ENCODE data around the gene CDH4.

Gene CDH4

DNA sequence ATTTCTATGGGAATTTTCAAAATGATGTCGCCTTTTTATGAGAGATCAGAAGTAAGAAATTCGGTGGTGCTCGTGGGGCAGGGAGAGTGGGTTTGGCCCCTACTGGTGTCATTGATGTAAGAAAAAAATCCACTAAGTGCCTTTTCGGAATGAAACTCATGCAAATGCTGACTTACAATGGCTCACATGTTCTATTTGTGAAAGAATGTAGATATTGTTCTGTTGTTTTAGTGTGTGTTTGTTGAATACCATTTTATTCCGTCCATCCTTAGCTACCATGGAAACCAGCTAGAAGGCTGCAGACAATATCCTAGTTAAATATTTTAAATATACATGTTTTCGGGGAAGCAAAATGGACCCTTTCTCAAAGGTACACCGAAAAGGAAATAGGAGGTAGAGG is 508.7 kb downstream of the CDH4 start:
- DNase-seq = no peak

GRCh38 chr20:61761453-61762166 is 509.5 kb downstream of the CDH4 start:
- DNase-seq = no peak

DNA sequence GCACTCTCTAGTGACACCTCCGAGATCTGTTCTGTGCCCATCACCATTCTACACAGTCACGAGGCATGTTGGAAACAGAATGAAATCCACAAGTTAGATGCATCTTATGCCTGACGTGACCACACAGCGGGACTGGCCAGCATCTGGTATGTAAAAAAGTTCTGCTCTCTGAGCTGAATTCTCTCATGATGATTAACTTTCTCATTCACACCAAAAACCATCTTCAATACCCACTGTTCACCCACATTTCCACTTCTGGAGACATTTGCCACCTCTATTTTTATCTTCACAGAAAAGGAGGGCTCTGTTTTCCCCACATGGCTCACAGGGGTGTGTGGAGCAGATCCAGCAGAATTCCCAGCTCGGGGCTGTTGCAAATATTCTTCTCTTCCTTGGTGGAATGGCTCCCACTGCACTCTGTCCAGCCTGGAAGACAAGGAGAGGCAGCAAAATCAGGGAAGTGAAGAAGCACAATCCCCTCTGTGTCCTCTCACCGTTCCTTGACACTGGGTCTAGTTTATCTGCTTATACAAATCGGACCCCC is 510.2 kb downstream of the CDH4 start:
- DNase-seq = no peak

DNA sequence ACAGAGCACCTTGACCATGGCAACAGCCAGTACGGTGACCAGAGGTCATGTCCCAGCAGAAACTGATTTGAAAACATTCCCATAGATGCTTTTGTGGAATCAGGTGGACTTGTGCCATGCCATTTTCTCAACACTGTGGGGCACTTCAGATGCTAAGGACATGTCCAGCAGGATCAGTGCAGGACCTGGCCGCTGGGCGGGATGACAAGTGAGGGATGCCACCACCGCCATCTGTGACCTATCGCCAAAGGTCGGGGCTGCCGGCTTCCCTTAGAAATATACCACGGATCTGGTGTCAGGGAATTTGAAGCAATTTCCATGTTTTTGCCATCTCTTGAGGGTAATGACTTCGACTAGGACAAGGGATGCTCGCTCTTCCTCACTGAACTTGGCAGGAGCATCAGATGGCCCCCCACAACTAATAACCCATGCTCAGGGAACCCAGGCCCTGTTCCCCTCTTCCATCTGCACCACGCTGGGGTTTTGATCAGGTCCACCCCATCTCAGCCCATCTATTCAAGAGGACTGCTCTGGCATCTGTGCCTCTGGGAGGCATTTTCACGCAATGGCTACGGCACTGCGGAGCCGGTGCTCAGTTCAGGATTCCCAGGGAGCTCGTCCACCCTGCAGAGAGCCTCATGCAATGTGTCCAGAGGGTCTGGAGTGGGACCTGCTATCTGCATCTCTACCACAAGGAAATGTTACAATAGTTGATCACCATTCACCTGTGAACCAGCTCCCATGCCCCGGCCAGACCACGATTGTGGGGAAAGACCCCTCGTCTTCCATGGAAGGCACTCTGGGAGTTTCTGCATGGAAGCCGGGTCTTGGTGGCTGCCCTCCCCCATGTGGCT is 511.1 kb downstream of the CDH4 start:
- no peak for DNase-seq

DNA sequence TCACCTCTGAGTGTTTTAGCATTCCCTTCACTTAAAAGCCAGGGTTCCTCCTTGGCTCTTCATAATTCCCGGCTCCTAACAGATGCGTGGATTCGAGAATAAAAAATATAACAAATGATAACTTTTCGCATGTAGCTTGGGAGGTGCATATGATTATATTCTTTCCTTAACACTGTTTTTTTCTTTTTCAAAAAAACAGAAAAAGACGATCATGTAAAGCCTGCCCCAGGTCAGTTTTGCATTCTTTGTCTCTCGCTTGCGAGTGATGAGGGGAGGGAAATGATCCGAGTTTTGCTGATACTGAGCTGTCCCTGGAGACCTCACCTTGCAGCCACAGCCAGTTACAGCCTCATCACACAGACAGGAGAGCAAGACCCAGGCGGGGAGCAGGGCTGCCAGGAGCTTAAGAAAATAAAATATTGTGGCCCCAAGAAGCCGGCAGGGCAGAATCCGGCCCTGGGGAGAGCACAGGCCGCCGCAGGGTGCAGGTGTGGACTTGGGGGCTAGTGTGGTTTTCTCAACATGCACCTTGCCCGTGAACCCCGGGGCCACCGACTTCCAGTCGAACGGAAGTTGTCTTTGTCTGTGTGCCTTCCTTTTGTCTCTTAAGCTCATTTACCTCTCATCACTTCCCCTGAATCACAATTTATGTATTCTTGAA is 511.8 kb downstream of the CDH4 start:
- DNase-seq = no peak

GRCh38 chr20:61764471-61765025 is 512.5 kb downstream of the CDH4 start:
- DNase-seq = no peak

- no peak for DNase-seq
These were observed 513.2 kb downstream of the CDH4 start for GRCh38 chr20:61765081-61765870.

GRCh38 chr20:61765871-61766654 is 514.0 kb downstream of the CDH4 start:
- DNase-seq = no peak

DNA sequence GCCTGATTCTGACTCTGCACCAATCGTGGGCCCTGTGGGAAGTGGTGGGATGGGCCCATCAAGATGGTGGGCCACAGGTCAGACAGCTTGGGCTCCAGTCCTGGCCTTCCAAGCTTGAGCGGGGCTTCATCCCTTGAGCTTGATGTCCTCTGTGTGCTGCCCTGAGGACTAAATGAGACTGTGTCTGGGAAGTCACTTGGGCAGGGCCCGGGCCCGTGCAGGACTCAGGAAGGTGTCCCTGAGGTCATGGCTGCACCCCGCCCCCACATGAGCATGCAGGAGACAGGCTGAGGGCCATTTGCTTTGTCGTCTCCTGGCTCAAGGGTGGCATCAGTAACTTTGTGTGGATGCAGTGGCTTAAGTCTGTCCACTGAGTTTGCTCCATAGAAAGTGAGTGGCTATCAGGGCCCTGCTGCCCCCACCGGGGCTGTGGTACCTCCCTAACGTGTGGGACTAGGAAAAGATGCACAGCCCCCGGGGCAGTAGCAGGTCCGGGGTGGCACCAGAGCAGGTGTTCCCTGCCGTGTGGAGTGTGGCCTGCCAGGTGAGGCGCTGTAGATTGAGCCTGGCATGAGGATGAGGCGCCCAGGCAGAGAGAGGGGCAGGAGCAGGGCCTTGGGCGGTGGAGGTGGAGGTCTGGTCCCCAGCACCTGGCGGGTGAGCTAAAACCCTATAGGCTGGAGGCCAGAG is 515.0 kb downstream of the CDH4 start:
- DNase-seq = no peak

DNA sequence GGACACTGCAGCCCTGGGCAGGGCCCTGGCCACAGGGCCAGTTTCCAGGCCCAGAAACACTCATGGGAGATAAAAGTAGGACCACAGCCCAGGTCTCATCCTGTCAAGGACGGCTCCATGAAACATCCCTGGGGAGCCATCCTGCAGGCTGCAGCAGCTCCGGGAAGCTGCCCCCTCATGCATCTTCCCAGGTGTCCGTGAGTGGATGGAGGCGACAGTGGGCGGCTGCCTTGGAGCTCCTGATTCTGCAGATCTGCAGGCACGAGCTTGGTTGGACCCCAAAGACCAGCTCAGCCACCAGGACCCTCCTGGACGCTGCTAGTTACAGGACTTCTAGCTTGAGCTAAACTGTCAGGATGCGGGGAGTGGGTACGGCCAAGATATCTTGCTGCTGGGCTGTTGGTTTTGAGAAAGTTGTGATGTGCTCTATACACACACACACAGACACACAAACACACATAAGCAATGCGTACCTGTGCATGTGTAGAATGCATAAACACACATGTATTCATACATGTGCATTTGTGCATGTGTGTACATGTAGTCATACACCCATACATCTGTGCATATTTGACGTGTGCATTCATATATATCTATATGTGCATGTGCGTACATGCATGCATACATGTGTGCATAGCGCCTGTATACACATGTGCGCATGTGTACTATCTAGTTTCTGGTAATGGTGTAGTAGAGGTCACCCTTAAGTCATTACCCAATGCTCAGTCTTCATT is 515.9 kb downstream of the CDH4 start:
- DNase-seq = no peak

GRCh38 chr20:61768571-61769285 is 516.7 kb downstream of the CDH4 start:
- no peak for DNase-seq

DNA sequence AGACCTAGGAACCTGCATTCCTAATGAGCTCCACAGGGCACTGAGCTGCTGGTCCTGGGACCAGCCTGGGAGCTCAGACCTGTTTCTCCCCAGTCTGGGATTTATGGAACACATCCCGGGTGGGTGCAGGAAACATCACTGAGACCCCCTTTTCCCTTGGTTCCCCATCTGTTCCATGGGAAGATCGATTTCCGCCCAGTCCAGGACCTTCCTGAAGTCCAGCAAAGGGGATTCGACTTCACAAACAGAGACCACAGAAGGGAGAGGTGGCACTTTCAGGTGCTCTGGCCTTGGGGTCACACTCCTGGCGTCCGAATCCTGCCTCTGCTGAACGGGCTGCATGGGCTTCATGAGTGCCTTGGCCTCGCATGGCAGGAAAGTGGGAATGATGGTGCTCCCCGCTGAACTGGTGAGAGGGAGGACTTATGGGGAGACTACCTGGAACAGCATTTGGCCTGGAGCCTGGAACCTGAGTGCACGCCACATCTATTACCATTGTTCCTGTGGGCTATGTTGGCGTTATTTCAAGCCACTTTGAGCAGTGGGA is 517.3 kb downstream of the CDH4 start:
- DNase-seq = no peak

DNA sequence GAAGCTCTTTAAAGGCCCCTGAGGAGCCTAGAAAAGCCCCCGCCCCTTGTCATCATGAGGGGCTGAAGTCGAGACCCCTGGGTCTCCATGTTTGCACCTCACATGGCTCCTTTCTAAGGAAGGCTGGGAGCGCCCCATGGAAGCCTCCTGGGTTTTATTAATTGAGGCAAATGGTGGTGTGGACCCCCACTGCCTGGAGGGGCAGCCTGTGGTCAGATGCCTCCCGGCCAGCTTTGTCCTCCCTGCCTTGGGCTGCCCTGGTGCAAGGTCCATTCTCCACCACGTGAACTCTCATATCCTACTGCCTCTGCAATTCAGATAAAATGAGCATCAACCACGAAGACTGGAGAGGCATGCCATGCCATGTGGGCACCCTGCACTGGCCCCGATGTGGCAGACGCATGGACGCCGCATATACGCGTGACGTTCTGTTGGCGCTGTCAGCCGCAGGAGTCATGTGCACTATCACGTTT is 518.1 kb downstream of the CDH4 start:
- DNase-seq = no peak

DNA sequence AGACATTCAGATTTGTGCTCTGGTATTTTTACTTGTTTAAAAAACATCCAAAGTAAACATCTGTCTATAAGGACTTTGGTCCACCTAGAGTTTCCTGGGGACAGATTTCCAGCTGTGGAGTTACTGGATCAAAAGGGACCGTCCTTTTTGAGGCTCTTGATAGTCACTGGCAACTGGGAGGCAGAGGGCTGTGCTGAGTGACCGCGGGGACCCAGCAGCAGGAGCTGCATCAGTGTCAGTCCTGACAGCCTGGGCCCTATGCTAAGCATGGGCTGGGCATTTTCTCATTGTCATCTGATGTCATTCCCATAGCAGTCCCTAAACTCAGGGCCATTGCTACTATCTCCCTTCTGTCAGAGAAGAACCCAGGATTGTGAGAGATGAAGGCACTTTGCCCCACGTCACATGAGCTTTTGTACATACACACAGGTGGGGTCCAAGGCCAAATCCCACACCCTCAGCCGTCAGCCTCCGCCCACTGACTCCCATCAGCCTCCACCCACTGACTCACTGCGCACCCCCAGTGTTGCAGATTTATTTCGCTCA is 519.8 kb downstream of the CDH4 start:
- DNase-seq = no peak

DNA sequence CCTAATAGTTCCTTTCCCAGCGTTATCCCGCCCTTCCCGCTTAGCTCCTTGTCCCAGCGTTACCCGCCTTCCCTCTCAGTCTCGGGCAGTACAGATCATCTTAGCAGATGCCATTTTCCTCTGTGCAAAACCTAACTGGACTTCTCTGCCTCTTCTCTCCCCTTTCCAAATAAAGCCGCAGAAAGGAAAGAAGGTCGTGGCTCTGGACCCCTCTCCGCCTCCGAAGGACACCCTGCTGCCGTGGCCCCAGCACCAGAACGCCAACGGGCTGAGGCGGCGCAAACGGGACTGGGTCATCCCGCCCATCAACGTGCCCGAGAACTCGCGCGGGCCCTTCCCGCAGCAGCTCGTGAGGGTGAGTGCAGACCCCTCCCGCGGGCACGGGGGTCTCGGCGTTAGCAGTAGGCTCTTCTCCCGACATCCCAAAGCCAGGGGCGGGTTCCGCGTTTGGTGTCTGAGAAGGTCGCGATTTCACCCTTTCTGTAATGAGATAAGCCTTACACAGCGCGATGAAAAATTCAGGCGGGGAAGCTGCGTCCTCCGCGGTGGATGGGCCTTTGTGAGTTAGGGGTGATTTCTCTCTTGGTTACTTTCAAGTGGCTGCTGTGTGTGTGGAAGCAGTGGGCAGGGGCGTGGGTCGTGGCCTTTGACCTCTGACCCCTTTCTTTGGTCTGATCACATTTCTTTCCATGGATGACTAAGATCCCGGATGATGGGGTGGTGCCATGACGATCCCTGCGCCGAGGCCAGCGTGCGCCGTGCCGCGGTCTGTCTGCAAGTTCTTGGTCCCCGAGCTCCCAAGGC is 521.0 kb downstream of the CDH4 start:
- no peak for DNase-seq

GRCh38 chr20:61773926-61774587 is 522.0 kb downstream of the CDH4 start:
- no peak for DNase-seq

DNA sequence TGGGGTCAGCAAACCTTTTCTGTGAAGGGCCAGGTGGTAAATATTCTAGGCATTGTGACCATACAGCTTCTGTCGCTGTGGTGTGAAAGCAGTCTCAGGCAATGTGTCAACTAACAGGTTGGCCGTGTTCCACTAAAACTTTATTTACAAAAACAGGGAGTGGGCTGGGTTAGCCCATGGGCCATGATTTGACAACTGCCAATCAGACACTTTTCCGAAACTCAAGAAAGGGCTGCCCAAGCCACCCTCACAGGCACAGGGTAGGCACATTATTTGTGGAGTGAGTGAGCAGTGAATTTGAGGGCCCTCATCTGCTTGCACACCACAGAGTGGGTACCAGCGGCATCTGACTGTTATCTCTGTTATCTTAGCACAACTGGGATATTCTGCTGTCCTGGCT is 523.4 kb downstream of the CDH4 start:
- DNase-seq = no peak
